Thyroid gland (tissue), 4 donors: ENCODE results near the gene CHST1. TPM values are rescaled to one million over a fixed set of nuclear protein-coding genes. Genes with fewer than 3 reads are reported as not detected.

ENCODE experiments used
- DNase-seq, 2 donors: peaks; one replicate each; pipeline ENCODE4 v3.0.0-alpha.2; 2019
- H3K27ac ChIP-seq, 3 donors: fragments of 200-600 bp; sonication (generic); 1 replicate in 2 of 3; 2 replicates in 1 of 3; pipeline ENCODE4 v1.5.1; 2016 to 2019; ENCODE audit warnings: mild to moderate bottlenecking in 1 of 3, moderate library complexity in 1 of 3
- H3K27me3 ChIP-seq: fragments of 200-600 bp; sonication (generic); one replicate; pipeline ENCODE4 v1.5.1; 2019
- H3K36me3 ChIP-seq, 2 donors: fragments of 200-600 bp; sonication (generic); one replicate each; pipeline ENCODE4 v1.5.1; 2016 to 2019
- H3K4me1 ChIP-seq, 2 donors: fragments of 200-600 bp; sonication (generic); one replicate each; pipeline ENCODE4 v1.5.1; 2017 to 2019
- H3K4me3 ChIP-seq, 3 donors: fragments of 200-600 bp; sonication (generic); replicated peaks in 1 of 3; 1 replicate in 2 of 3; 2 replicates in 1 of 3; pipeline ENCODE4 v1.5.1; 2016; ENCODE audit warnings: mild to moderate bottlenecking in 1 of 3
- H3K9me3 ChIP-seq: fragments of 200-600 bp; sonication (generic); one replicate; pipeline ENCODE4 v1.5.1; 2017
- POLR2A ChIP-seq, 2 donors: fragments of 450-650 bp; IDR thresholded peaks; one replicate each; pipeline ENCODE4 v1.6.1; 2017; ENCODE audit warnings: antibody characterized with exemption in 2 of 2, mild to moderate bottlenecking in 2 of 2, moderate library complexity in 1 of 2
- WGBS, 2 donors: methylation state at CpG; one replicate each; pipeline ENCODE4 v1.1.5; 2017; 5-methylcytosine and 5-hydroxymethylcytosine counted together
- intact Hi-C: fragments of 100-400 bp; cut with DNase I; formaldehyde crosslinking; loops from one replicate; pipeline ENCODE4 v1.15.1; 2023
- total RNA-seq, 4 donors: library from RNA; depleted of rRNA; stranded (reverse); fragments of >200 nt; gene quantifications; one replicate each; pipeline ENCODE4 v1.2.3, GENCODE V29; 2016
- TF ChIP-seq, protein P1 (sequence below), 6 experiments: fragments of 200-600 bp in 3 of 6; fragments of 450-650 bp in 3 of 6; sonication (generic) in 3 of 6; IDR thresholded peaks; one replicate each; pipeline ENCODE4 v1.5.1; 2016 to 2019; ENCODE audit warnings: antibody characterized with exemption in 6 of 6, mild to moderate bottlenecking in 2 of 6, inconsistent platforms in 1 of 6, moderate library complexity in 1 of 6

Gene CHST1
- total RNA-seq, 4 donors from 2014 or later, result 19.3 to 28.9 (median 25.0) TPM

DNA sequence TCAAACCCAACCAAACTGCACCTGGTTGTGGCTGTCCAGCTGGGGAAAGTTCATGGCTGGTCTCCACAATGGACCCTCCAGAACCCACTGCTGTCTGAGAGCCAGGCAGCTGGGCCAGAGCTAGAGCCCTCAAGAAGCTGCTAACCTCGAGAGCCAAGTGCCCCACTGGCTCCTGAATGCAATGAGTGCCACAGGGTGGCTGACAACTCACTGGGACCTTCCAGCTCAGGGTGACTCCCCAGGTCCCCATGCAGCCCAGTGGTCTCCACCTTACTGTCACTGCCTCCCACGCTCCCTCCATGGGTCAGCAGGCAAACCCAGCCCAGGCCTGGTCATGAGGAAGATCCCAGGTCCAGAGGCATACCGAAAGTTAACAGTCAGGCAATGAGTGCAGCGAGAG, 8.0 kb upstream of the CHST1 start:
- Histone ChIP-seq H3K27me3 (no peaks in the 10 kb centered on the region), H3K4me1 (peaks cover 41 to 48% of the 10 kb centered on the region in 2 donors), H3K9me3 (no peaks in the 10 kb centered on the region), H3K36me3 (no peaks in the 10 kb centered on the region), H3K27ac (no peak overlapping the region), H3K4me3 (no peak overlapping the region)
- intact Hi-C loops, result no loop called here
- 88% methylated on average over 4 of the region's 4 CpGs for WGBS, 2 donors
- TF ChIP-seq, protein P1, sequence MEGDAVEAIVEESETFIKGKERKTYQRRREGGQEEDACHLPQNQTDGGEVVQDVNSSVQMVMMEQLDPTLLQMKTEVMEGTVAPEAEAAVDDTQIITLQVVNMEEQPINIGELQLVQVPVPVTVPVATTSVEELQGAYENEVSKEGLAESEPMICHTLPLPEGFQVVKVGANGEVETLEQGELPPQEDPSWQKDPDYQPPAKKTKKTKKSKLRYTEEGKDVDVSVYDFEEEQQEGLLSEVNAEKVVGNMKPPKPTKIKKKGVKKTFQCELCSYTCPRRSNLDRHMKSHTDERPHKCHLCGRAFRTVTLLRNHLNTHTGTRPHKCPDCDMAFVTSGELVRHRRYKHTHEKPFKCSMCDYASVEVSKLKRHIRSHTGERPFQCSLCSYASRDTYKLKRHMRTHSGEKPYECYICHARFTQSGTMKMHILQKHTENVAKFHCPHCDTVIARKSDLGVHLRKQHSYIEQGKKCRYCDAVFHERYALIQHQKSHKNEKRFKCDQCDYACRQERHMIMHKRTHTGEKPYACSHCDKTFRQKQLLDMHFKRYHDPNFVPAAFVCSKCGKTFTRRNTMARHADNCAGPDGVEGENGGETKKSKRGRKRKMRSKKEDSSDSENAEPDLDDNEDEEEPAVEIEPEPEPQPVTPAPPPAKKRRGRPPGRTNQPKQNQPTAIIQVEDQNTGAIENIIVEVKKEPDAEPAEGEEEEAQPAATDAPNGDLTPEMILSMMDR (IDR thresholded peaks at IDR 0.05), result no peak
- TF ChIP-seq POLR2A (IDR thresholded peaks at IDR 0.05), result no peak
- DNase-seq, result no peak

DNA sequence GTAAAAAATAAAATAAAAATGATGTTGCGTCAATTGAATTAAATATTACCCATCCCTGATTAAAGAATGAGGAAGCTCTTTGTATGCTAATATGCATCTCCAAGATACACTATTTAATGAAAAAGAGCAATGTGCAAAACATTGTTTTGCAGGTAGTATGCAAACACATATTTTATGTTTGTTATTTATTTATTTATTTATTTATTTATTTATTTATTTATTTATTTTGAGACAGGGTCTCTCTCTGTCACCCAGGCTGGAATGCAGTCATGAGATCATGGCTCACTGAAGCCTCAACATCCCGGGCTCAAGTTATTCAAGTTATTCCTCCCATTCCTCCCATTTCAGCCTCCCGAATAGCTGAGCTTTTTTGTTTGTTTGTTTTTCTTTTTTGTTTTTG, 7.2 kb upstream of the CHST1 start:
- no peak for TF ChIP-seq POLR2A (IDR thresholded peaks at IDR 0.05)
- Histone ChIP-seq H3K36me3 (no peaks in the 10 kb centered on the region), H3K9me3 (no peaks in the 10 kb centered on the region), H3K27ac (no peak overlapping the region), H3K4me3 (no peak overlapping the region), H3K27me3 (no peaks in the 10 kb centered on the region), H3K4me1 (peaks cover 49 to 57% of the 10 kb centered on the region in 2 donors)
- 88 to 90% methylated on average over 3 of the region's 3 CpGs for WGBS, 2 donors
- no peak for DNase-seq
- intact Hi-C loops, result no loop called here

DNA sequence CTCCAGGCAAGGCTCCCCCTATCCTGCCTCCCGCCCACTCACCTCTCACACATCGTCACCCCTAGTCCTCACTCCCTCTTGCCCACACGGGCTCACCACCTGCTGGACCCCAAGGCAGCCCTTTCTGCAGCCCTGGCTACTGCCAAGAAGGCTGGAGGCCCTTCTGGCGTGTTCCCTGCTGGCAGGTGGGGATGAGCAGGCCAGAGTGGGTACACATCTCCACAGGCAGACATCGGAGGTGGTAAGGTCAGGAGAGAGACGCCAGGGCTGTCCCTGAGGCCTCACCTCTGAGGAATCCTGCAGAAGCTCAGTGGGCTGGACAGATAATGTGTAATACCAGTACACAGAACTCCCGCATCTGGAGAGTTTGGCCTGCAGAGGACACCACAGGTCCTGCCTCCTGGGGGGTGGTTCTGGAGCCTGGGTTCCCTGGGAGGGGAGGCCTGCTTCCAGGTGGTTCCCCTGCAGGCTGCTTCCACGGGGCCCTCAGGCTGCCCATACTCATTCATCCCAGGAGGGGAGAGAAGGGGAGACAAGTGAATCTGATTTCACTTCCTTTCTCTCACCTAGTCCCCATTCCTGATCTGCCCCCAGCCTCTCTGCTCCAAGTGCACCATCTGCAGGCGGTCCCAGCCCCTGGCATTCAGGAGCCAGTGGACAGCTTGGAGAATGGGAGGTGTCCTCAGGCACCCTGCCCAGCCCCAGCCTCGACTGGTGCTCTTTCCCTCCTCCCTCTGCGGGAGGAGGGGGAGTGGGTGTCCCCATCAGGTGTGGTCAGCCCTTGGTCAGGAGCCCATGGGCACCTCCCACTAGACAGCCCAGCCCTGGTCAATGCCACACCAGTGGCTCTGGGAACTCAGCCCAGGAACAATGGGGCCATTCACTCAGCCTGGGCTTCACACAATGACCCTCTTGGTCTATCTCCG, 6.1 kb upstream of the CHST1 start:
- H3K4me1 ChIP-seq, result peaks cover 53 to 57% of the 10 kb centered on the region in 2 donors
- peak; percentile 54 to 65 for DNase-seq
- H3K9me3 ChIP-seq, result no peaks in the 10 kb centered on the region
- H3K27me3 ChIP-seq, result no peaks in the 10 kb centered on the region
- peak overlapping the region; percentile 58 to 74 (median 62) for H3K27ac ChIP-seq
- TF ChIP-seq, protein P1 (IDR thresholded peaks at IDR 0.05), result peak in 3 of 6 experiments; percentile 12 to 24 (median 15)
- TF ChIP-seq POLR2A (IDR thresholded peaks at IDR 0.05), result no peak
- 69 to 70% methylated on average over 8 to 12 of the region's 12 CpGs for WGBS, 2 donors
- no peaks in the 10 kb centered on the region for H3K36me3 ChIP-seq
- H3K4me3 ChIP-seq, result no peak overlapping the region
- intact Hi-C loops, result no loop called here

DNA sequence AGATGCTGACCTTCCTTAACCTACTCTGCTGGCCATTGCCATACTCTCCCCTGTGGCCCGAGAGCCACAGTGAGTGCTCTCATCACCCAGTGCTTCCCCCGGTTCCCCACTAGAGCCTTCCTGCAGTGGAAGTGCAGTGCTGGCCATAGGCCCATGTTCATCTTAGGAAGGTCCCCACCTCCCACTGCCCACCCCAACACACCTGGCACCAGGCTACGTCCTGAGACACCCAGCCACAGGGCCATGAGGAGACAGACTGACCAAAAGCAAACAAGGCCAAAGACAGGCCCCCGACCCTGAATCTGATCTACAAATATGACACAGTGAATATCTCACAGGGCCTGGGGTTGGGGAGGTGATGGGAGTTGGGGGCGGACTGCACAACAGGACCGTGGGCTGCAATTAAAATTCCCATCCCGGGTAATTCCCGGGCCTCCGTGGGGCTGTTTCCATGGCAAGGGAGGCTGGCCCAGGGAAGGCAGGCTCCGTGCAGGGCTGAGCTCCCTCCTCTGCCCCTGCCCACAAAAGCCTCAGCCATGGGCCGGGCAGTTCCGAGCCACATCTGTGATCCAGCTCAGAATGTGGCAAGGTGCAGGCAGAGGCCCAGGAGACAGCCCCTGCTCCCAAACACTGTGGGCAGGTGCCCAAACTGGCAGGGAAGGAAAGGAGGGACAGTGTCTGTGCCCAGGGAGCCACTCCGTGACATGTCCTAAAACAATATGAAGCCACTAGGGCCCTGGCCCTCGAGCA, 5.1 kb upstream of the CHST1 start:
- Histone ChIP-seq H3K27ac (peak overlapping the region; percentile 58 to 74 (median 62)), H3K9me3 (no peaks in the 10 kb centered on the region), H3K4me3 (no peak overlapping the region), H3K36me3 (no peaks in the 10 kb centered on the region), H3K27me3 (no peaks in the 10 kb centered on the region), H3K4me1 (peaks cover 56 to 62% of the 10 kb centered on the region in 2 donors)
- no peak for TF ChIP-seq POLR2A (IDR thresholded peaks at IDR 0.05)
- TF ChIP-seq, protein P1 (IDR thresholded peaks at IDR 0.05), result no peak
- intact Hi-C loops, result no loop called here
- 53 to 64% methylated on average over 8 to 14 of the region's 14 CpGs for WGBS, 2 donors
- DNase-seq, result peak; percentile 65 to 72

DNA sequence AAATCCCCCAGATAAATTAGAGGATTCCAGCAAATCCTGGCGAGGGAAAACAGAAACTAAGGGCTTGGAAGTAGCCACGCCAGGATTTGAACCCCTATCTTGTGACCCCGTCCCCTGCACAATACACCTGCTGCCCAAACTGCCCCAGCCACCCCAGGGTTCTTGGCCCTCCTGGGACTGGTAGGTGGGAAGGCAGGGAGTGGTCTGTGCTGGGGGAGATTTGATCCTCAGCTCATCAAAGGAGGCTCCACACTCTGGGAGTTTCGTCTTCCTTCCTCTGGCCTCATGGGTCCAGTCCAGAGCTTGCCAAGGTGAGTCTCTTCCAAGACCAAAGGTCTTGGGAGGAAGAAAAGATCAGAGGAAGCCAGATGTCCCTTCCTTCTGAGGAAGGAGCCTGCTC, 4.5 kb upstream of the CHST1 start:
- TF ChIP-seq, protein P1 (IDR thresholded peaks at IDR 0.05), result no peak
- intact Hi-C loops, result no loop called here
- H3K4me3 ChIP-seq, result no peak overlapping the region
- peaks cover 50 to 56% of the 10 kb centered on the region in 2 donors for H3K4me1 ChIP-seq
- H3K27ac ChIP-seq, result peak overlapping the region; percentile 58 to 74 (median 62)
- H3K36me3 ChIP-seq, result no peaks in the 10 kb centered on the region
- H3K9me3 ChIP-seq, result no peaks in the 10 kb centered on the region
- WGBS, 2 donors, result 92 to 94% methylated on average over 3 to 4 of the region's 4 CpGs
- no peak for DNase-seq
- H3K27me3 ChIP-seq, result no peaks in the 10 kb centered on the region
